HG03175 (cell line): ENCODE results near the gene BUB1.
"Not testable (repeated sequence)": the region's sequence is repeated elsewhere in the genome, so short reads cannot be mapped to it uniquely, and the experiment has no call there.

ENCODE experiments used
- ATAC-seq: cut with Tn5 transposase; IDR thresholded peaks from one replicate; pipeline ENCODE4 v1.9.1; 2021; ENCODE audit warnings: mild to moderate bottlenecking, moderate library complexity; ENCODE audit not compliant: unreplicated experiment

BUB1 gene

GRCh38 chr2:110677530-110678456 is at the start of gene BUB1:
BUB1 (minus strand) TSS chr2:110678063; CDS start chr2:110677995, 68 bp downstream.
- peak; percentile 74 for ATAC-seq

- no peak for ATAC-seq
Observed at GRCh38 chr2:110726285-110726684, 48.4 kb upstream of the BUB1 start.

- ATAC-seq = no peak
Observed at GRCh38 chr2:110725859-110726258, 48.0 kb upstream of the BUB1 start.

- ATAC-seq = no peak
Observed at GRCh38 chr2:110725370-110725769, 47.5 kb upstream of the BUB1 start.

GRCh38 chr2:110724820-110725219 is 47.0 kb upstream of the BUB1 start:
- ATAC-seq = no peak

GRCh38 chr2:110720547-110720946 is 42.7 kb upstream of the BUB1 start:
- no peak for ATAC-seq

GRCh38 chr2:110718990-110719389 is 41.1 kb upstream of the BUB1 start:
- ATAC-seq = no peak

- no peak for ATAC-seq
Observed at GRCh38 chr2:110718382-110718781, 40.5 kb upstream of the BUB1 start.

GRCh38 chr2:110717734-110718133 is 39.9 kb upstream of the BUB1 start:
- ATAC-seq = no peak

GRCh38 chr2:110716959-110717645 is 39.2 kb upstream of the BUB1 start:
- ATAC-seq = no peak

- no peak for ATAC-seq
Observed at GRCh38 chr2:110714452-110715224, 36.8 kb upstream of the BUB1 start.

- no peak for ATAC-seq
Observed at GRCh38 chr2:110713513-110714362, 35.9 kb upstream of the BUB1 start.

GRCh38 chr2:110712737-110713136 is 34.9 kb upstream of the BUB1 start:
- ATAC-seq = no peak

GRCh38 chr2:110708455-110708854 is 30.6 kb upstream of the BUB1 start:
- ATAC-seq = no peak

- ATAC-seq = no peak
Observed at GRCh38 chr2:110707386-110707965, 29.6 kb upstream of the BUB1 start.

GRCh38 chr2:110702514-110703380 is 24.9 kb upstream of the BUB1 start:
- ATAC-seq = no peak

- not testable (repeated sequence) for ATAC-seq
Observed at GRCh38 chr2:110698253-110698652, 20.4 kb upstream of the BUB1 start.

GRCh38 chr2:110695146-110695898 is 17.5 kb upstream of the BUB1 start:
- ATAC-seq = not testable (repeated sequence)
